OCI-LY1 (cell line): ENCODE measurements around the gene LRRC31.

Experiments used
- H2AFZ ChIP-seq: fragments of 200-600 bp; sonication (generic), shearing (Covaris generic); 2 replicates; pipeline ENCODE4 v1.6.0; 2014; ENCODE audit warnings: antibody characterized with exemption, mild to moderate bottlenecking, low read length
- H3F3A ChIP-seq: fragments of 200-600 bp; sonication (generic), shearing (Covaris generic); 2 replicates; pipeline ENCODE4 v1.6.0; 2014; ENCODE audit warnings: mild to moderate bottlenecking, antibody characterized with exemption, low read length, moderate library complexity; ENCODE audit not compliant: insufficient read depth
- H3K27ac ChIP-seq: fragments of 200-600 bp; sonication (generic); 2 replicates; pipeline ENCODE4 v1.5.1; 2014; ENCODE audit warnings: low read length, mixed run types, mild to moderate bottlenecking, low read depth; ENCODE audit not compliant: poor library complexity, severe bottlenecking
- H3K27me3 ChIP-seq: fragments of 200-600 bp; sonication (generic); 2 replicates; pipeline ENCODE4 v1.6.0; 2014; ENCODE audit warnings: antibody characterized with exemption, mild to moderate bottlenecking, low read length, moderate library complexity; ENCODE audit not compliant: insufficient read depth
- H3K36me3 ChIP-seq: fragments of 200-600 bp; sonication (generic); 2 replicates; pipeline ENCODE4 v1.6.1; 2014; ENCODE audit warnings: mild to moderate bottlenecking, antibody characterized with exemption, low read length, moderate library complexity, mixed read lengths; ENCODE audit not compliant: insufficient read depth
- H3K4me1 ChIP-seq: fragments of 200-600 bp; sonication (generic); 2 replicates; pipeline ENCODE4 v1.5.1; 2014; ENCODE audit warnings: mild to moderate bottlenecking, low read length, moderate library complexity; ENCODE audit not compliant: insufficient read depth, severe bottlenecking
- H3K4me2 ChIP-seq: fragments of 200-600 bp; sonication (generic), shearing (Covaris generic); 2 replicates; pipeline ENCODE4 v1.6.1; 2014; ENCODE audit warnings: low read length
- H3K4me3 ChIP-seq: fragments of 200-600 bp; sonication (generic); 2 replicates; pipeline ENCODE4 v1.5.1; 2014; ENCODE audit warnings: low read length, low read depth, mild to moderate bottlenecking, mixed read lengths; ENCODE audit not compliant: poor library complexity, severe bottlenecking
- H3K79me2 ChIP-seq: fragments of 200-600 bp; shearing (Covaris generic); 2 replicates; pipeline ENCODE4 v1.6.1; 2016; ENCODE audit warnings: mixed run types, low read length, mixed read lengths; ENCODE audit not compliant: insufficient read depth
- H3K9ac ChIP-seq: fragments of 200-600 bp; sonication (generic), shearing (Covaris generic); 2 replicates; pipeline ENCODE4 v1.6.1; 2014; ENCODE audit warnings: mild to moderate bottlenecking, low read length, mixed read lengths
- H3K9me2 ChIP-seq: fragments of 200-600 bp; sonication (generic), shearing (Covaris generic); 2 replicates; pipeline ENCODE4 v1.6.1; 2014; ENCODE audit warnings: low read depth, mild to moderate bottlenecking, low read length, mixed read lengths
- H3K9me3 ChIP-seq: fragments of 200-600 bp; shearing (Covaris generic); 2 replicates; pipeline ENCODE4 v1.6.1; 2014; ENCODE audit warnings: low read length, mixed read lengths
- H4K20me1 ChIP-seq: fragments of 200-600 bp; sonication (generic), shearing (Covaris generic); 2 replicates; pipeline ENCODE4 v1.6.0; 2016; ENCODE audit warnings: mild to moderate bottlenecking, low read length; ENCODE audit not compliant: insufficient read depth
- EZH2 ChIP-seq: fragments of 200-600 bp; sonication (generic), shearing (Covaris generic); IDR thresholded peaks from 2 replicates; pipeline ENCODE4 v1.8.0; 2017; ENCODE audit warnings: borderline replicate concordance, mixed run types, mild to moderate bottlenecking, antibody characterized with exemption, low read length, moderate library complexity, mixed read lengths
- TF ChIP-seq, protein P1 (sequence below): fragments of 200-600 bp; sonication (generic), shearing (Covaris generic); IDR thresholded peaks from 2 replicates; pipeline ENCODE4 v1.5.1; 2017; ENCODE audit warnings: mild to moderate bottlenecking, antibody characterized with exemption, low read length, moderate library complexity, mixed read lengths

Gene LRRC31

DNA sequence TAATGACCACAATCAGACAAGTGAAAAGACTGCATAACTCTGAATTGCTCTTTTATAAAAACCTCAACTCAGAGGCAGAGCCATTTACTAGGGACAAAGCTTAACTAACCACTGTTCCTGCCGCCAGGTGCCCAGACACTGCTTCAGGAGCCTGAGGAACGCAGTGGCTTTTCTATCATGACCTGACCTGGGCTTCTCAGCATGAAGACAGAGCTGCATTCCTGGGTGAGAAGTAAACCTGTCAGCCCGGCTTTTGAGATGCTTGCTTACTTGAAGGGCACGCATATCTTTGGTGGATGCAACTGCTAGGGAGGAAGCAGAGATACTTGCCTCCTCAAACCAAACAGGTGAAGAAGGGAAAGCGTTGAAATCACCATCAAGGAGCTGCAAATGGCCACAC is 7.9 kb downstream of the LRRC31 start:
- Histone ChIP-seq H3K79me2 (no peaks in the 10 kb centered on the region), H3K4me1 (peaks cover 39% of the 10 kb centered on the region), H3K9me2 (no peaks in the 10 kb centered on the region), H4K20me1 (no peaks in the 10 kb centered on the region), H3K9me3 (no peaks in the 10 kb centered on the region), H3K4me3 (no peak overlapping the region), H3K4me2 (peak overlapping the region; percentile 27), H3K36me3 (no peaks in the 10 kb centered on the region), H3K9ac (no peak overlapping the region), H3F3A (0 out of 2 replicates have a peak, but pooled peaks cover 5% of the 10 kb centered on the region), H2AFZ (no peak overlapping the region), H3K27me3 (no peaks in the 10 kb centered on the region), H3K27ac (no peak overlapping the region)
- TF ChIP-seq, protein P1, sequence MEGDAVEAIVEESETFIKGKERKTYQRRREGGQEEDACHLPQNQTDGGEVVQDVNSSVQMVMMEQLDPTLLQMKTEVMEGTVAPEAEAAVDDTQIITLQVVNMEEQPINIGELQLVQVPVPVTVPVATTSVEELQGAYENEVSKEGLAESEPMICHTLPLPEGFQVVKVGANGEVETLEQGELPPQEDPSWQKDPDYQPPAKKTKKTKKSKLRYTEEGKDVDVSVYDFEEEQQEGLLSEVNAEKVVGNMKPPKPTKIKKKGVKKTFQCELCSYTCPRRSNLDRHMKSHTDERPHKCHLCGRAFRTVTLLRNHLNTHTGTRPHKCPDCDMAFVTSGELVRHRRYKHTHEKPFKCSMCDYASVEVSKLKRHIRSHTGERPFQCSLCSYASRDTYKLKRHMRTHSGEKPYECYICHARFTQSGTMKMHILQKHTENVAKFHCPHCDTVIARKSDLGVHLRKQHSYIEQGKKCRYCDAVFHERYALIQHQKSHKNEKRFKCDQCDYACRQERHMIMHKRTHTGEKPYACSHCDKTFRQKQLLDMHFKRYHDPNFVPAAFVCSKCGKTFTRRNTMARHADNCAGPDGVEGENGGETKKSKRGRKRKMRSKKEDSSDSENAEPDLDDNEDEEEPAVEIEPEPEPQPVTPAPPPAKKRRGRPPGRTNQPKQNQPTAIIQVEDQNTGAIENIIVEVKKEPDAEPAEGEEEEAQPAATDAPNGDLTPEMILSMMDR: no peak
- no peak for TF ChIP-seq EZH2

DNA sequence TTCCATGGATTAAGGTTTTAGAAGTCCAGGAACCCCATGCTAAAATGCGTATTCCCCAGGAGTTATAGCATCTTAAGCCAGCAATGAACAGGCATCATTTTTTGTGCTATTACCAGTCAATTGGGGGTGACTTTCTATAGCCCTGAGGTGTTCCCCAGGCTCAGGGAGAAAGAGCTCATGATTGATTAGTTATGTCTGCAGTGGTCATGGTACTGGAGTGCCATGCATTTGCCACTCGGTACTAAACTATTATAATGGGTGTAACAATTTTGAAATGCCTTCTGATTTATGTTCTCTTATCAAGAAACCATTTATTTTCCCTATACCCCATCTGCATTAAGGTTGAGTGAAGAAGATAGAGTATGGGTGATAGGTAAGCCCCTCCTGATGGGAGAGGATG is 11.9 kb downstream of the LRRC31 start:
- Histone ChIP-seq H2AFZ (no peak overlapping the region), H3K36me3 (no peaks in the 10 kb centered on the region), H3K27ac (no peak overlapping the region), H4K20me1 (no peaks in the 10 kb centered on the region), H3K9me2 (no peaks in the 10 kb centered on the region), H3K79me2 (no peaks in the 10 kb centered on the region), H3K4me2 (no peak overlapping the region), H3K9me3 (no peaks in the 10 kb centered on the region), H3K4me1 (peaks cover 10% of the 10 kb centered on the region), H3F3A (no peaks in the 10 kb centered on the region), H3K4me3 (no peak overlapping the region), H3K9ac (no peak overlapping the region), H3K27me3 (no peaks in the 10 kb centered on the region)
- TF ChIP-seq, protein P1: no peak
- no peak for TF ChIP-seq EZH2

DNA sequence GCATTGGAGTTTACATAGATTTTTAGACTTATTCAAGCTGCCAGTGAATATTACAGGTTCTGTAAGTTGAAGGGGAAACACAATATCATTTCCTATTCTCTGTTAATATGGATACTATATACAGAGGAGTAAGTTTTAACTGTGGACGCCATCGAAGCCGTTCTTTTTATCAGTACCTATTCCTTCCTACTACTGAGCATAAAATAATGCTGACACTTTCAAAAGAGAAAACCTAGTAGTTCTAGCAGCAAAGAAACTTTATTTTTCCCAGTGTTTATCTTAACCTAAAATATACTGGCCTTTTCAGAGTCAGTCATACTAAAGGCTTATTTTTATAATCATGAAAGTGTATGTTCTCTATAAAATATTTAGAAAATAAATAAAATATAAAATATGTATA is 14.2 kb downstream of the LRRC31 start:
- no peak overlapping the region for H3K4me3 ChIP-seq
- TF ChIP-seq, protein P1: no peak
- no peak for TF ChIP-seq EZH2
- H3K27me3 ChIP-seq: no peaks in the 10 kb centered on the region
- no peaks in the 10 kb centered on the region for H3K4me1 ChIP-seq
- no peaks in the 10 kb centered on the region for H3K36me3 ChIP-seq
- H2AFZ ChIP-seq: no peak overlapping the region
- no peaks in the 10 kb centered on the region for H3K9me3 ChIP-seq
- H3K4me2 ChIP-seq: no peak overlapping the region
- no peak overlapping the region for H3K9ac ChIP-seq
- no peaks in the 10 kb centered on the region for H3F3A ChIP-seq
- H3K27ac ChIP-seq: no peak overlapping the region
- H4K20me1 ChIP-seq: no peaks in the 10 kb centered on the region
- no peaks in the 10 kb centered on the region for H3K79me2 ChIP-seq
- no peaks in the 10 kb centered on the region for H3K9me2 ChIP-seq
